ENCODE measurements around the gene NUCKS1.

GRCh38 chr1:205704903-205705302 lies 45.1 kb downstream of the NUCKS1 start:
- TF ChIP-seq CTCF (IDR thresholded peaks at IDR 0.05; ENCODE audit: poor library complexity, severe bottlenecking) (no peak), RAD21 (conservative IDR thresholded peaks at IDR 0.05) (no peak), POLR2AphosphoS5 (IDR thresholded peaks at IDR 0.05) (no peak), EZH2 (IDR thresholded peaks at IDR 0.05; ENCODE audit: borderline replicate concordance, insufficient read depth, low read length, poor library complexity, severe bottlenecking) (no peak), REST (IDR thresholded peaks at IDR 0.05; ENCODE audit: borderline replicate concordance) (no peak), EP300 (conservative IDR thresholded peaks at IDR 0.05; ENCODE audit: poor library complexity, severe bottlenecking) (no peak)

Measured in neural cell (in vitro differentiated cells).